GM21529 (cell line): ENCODE results near the gene ARHGEF5.
"Not testable (repeated sequence)": the region's sequence is repeated elsewhere in the genome, so short reads cannot be mapped to it uniquely, and the experiment has no call there.

Source experiments
- ATAC-seq: cut with Tn5 transposase; IDR thresholded peaks from one replicate; pipeline ENCODE4 v1.9.1; 2021; ENCODE audit not compliant: unreplicated experiment

ARHGEF5 gene

GRCh38 chr7:144355176-144355822 is at the start of gene ARHGEF5:
ARHGEF5 (plus strand) TSS chr7:144355402; CDS start chr7:144362670, 7,268 bp downstream.
- ATAC-seq: peak; percentile 73

- not testable (repeated sequence) for ATAC-seq
Measured at GRCh38 chr7:144309702-144310101, 45.5 kb upstream of the ARHGEF5 start.

DNA sequence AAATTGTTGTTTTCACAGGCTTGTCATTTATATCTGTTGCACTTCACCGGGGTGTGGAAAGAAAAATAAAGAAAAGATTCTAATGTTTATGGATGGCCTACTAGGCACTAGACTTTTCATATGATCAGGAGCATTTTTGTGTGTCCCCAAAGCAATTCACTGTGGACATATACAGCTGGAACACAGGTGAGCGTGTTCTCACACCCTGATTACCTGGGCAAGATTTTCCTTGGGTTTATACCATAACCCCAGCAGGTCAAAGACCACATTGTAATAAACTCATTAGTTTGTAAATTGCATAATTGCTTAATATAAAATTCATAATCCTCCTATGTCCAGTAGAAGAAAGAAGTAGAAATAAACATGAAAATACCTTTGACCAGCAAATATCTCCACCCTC is 44.0 kb upstream of the ARHGEF5 start:
- not testable (repeated sequence) for ATAC-seq

DNA sequence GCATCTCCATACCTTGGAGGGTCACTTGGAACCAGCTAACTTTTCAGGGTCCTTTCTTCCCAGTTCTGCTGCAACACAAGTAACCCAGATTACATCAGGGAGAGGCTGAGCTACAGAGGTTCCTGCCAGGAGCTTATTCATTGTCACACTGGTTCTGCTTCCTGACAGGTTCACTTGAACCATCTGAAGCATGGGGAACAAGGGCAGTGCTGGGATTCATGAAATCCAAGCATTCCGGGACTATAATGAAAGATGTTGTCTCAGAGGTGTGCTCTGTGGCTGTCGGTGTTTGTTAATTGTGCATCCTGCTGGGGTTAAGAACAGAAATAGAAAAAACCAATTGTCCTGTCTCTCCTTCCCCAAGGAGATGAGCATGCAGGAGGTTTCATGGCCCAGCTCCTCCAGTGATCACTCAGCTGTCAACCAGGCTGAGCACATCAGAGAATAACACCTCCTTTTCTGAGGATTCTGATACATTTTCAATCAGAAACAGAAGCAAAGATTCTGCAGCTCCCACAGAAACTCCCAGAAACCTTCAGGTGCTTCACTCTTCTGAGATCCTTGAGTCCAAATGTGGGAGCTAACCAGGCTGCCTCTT is 43.2 kb upstream of the ARHGEF5 start, which contains the start of gene OR2A1:
TSS of gene OR2A1 (plus strand) at position 548 of the 598 bp plus-strand sequence. CDS start 5,706 bp downstream, outside the sequence.
- ATAC-seq: not testable (repeated sequence)

DNA sequence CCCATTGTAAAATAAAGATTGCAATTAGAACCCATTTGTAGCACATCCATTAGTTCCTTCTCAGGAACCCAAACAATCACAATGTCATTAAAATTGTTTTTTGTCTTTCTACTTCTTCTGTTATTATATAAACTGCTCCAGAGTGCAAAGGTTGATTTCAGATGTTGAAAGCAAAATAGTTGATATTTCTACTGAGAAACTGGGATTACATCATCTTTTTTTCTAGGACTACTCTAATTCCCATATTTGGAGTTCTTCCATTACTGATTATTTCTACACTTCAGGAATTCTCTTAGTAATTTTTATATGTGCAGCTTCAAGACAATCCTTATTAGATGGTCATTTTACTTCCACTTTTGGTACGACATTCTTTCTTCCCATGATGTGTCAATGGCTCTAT is 37.7 kb upstream of the ARHGEF5 start:
- ATAC-seq: not testable (repeated sequence)

GRCh38 chr7:144319547-144319946 is 35.7 kb upstream of the ARHGEF5 start:
- not testable (repeated sequence) for ATAC-seq

DNA sequence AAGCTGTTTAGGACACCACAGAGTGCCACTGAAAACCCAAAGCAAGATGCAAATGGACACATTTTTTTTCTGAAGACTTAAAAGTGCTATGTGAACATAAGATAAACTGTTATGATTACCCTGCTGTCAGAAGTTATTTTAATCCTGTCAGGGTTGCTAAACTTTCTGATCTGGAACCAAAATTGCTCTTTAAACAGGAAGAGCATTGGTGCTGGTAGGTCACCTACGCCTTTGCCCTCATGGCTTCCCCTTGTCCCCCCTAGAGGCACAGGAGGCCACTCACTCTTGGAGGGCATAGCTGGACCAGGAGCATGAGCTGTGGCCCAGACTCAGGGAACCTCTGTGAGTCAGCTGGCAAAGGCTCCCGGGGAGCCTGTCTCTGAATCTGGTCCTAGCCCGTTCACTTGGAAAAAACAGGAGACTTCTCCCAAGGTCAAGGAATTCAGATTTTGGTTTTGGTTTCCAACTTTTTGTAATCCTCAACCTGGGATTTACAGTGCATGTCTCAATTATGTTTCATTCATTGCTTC is 33.5 kb upstream of the ARHGEF5 start:
- not testable (repeated sequence) for ATAC-seq

- not testable (repeated sequence) for ATAC-seq
Measured at GRCh38 chr7:144323359-144323758, 31.8 kb upstream of the ARHGEF5 start.

GRCh38 chr7:144325868-144326267 is 29.3 kb upstream of the ARHGEF5 start:
- ATAC-seq: not testable (repeated sequence)

GRCh38 chr7:144330044-144330443 is 25.2 kb upstream of the ARHGEF5 start:
- not testable (repeated sequence) for ATAC-seq

GRCh38 chr7:144331221-144331995 is 23.8 kb upstream of the ARHGEF5 start:
- ATAC-seq: peak; percentile 57

DNA sequence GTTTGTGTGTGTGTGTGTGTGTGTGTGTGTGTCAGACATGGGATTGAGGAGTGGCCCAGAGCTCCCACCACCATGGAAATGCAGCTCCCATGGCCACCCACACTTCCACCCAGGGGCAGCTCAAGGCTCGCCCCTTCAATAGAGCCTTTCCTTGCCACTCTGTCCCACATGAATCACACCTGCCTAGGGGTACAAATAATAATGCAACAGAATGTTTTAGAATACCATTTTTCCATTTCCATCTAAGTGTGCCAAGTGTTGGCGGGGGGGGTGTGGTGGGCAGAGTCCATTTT is 23.3 kb upstream of the ARHGEF5 start:
- not testable (repeated sequence) for ATAC-seq

DNA sequence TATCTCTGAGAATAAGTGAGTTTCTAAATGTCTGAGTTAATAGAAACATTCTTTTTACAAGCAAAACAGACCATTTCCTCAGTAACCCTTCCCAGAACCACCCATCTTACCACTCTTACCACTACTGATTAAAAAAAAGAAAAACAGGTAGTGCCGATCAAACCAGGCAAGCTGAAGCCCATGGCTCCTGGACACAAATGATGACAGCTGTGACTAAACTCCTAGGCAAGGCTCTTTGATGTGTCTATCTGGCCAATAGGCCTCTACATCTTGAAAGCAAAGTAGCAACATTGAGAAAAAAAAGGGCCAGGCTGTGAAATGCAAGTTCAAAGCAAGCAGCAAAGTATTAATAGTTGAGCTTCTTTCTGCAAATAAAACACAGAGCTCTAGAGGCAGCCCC is 6.6 kb upstream of the ARHGEF5 start:
- peak; percentile 36 for ATAC-seq

DNA sequence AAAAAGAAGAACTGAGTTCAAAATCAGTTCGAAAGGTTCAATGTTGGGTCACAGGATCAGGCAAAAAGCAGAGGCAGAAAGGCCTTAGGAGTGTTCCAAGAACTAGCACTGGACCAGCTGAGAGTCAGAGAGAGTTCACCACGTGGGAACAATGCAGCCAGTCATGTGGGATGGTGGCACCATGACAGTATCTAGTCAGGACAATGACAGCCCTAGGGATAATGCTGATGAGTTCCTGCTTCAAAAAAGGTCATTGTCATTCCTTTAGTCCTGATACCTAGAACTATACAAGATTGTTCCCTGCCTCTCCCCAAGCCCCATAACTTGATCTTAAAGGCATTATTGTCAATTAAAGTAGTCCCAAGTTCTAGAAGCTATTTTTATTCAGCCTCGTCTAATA is 3.5 kb upstream of the ARHGEF5 start:
- not testable (repeated sequence) for ATAC-seq

DNA sequence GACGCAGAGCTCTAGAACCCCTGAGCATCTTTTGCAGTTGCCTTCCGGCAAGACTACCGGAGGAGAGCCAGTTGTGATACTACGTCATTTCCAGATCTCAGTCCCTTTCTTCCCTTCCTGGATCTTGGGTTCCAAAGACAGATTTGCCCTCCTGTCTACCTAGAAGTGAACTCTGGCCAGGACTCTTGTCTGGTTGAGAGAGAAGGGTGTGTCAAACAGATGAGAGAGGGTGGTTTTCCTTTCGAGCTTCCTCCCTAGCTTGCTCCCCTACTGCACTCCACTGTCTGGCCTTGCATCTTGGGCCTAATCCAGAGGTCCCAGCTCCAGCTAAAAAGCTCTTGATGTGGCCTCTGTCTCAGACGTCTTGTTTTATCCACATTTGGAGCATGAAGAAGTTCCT is 983 bp downstream of the ARHGEF5 start:
- ATAC-seq: not testable (repeated sequence)

- not testable (repeated sequence) for ATAC-seq
Measured at GRCh38 chr7:144356860-144357259, 1.7 kb downstream of the ARHGEF5 start.

GRCh38 chr7:144362061-144362460 is 6.9 kb downstream of the ARHGEF5 start:
- ATAC-seq: not testable (repeated sequence)

DNA sequence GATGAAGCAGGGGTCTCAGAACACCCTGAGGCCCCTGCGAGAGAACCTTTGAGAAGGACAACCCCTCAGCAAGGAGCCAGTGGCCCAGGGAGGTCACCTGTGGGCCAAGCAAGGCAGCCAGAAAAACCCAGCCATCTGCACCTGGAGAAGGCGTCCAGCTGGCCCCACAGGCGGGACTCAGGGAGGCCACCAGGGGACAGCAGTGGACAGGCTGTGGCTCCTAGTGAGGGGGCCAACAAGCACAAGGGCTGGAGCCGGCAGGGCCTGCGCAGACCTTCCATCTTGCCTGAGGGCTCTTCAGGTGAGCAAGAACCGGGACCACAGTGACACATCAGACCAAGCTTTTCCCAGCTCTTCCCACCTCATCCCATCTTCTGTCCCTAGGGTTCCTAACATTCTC is 10.3 kb downstream of the ARHGEF5 start:
- ATAC-seq: not testable (repeated sequence)

- not testable (repeated sequence) for ATAC-seq
Measured at GRCh38 chr7:144367250-144367649, 12.0 kb downstream of the ARHGEF5 start.

- ATAC-seq: peak; percentile 62
Measured at GRCh38 chr7:144369221-144369620, 14.0 kb downstream of the ARHGEF5 start.

DNA sequence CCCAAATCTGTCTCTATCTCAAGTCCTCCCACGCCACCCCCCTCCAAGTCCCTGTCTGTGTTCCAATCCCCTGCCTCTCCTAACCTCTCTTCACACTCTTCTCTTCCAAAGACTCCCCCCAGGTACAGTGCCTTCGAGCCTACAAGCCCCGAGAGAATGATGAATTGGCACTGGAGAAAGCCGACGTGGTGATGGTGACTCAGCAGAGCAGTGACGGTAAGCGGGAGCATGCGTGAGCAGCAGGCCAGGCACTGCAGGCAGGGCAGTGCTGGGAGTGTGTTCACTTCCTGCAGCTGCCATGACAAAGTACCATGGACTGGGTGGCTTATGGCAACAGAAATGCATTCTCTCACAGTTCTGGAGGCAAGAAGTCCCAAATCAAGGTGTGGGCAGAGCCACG is 23.4 kb downstream of the ARHGEF5 start:
- ATAC-seq: no peak
